Mesenchymal stem cell (in vitro differentiated cells and primary cell): ENCODE measurements around the gene CRTC3.
A peak's percentile ranks its signal among the peaks of the same experiment; 100 is the strongest.

Source experiments
- DNase-seq: peaks from one replicate; pipeline ENCODE4 v3.0.0-alpha.2; 2013
- H2AFZ ChIP-seq: one replicate; pipeline ENCODE4 v1.6.1; 2013; ENCODE audit warnings: low read depth, mild to moderate bottlenecking, control low read depth, inconsistent platforms, low read length, moderate library complexity
- H2AK5ac ChIP-seq: 2 replicates; pipeline ENCODE4 v1.6.1; 2013; ENCODE audit warnings: low read length, moderate library complexity, mild to moderate bottlenecking, inconsistent platforms; ENCODE audit not compliant: severe bottlenecking
- H2BK120ac ChIP-seq: one replicate; pipeline ENCODE4 v1.6.1; 2013; ENCODE audit warnings: low read depth, mild to moderate bottlenecking, inconsistent platforms, low read length, moderate library complexity
- H2BK12ac ChIP-seq, 2 experiments: one replicate each; pipeline ENCODE4 v1.6.1; 2013; ENCODE audit warnings: inconsistent platforms in 2 of 2, low read length in 2 of 2, mild to moderate bottlenecking in 2 of 2, moderate library complexity in 2 of 2, control low read depth in 1 of 2
- H2BK15ac ChIP-seq: one replicate; pipeline ENCODE4 v1.6.1; 2013; ENCODE audit warnings: mild to moderate bottlenecking, low read depth, inconsistent platforms; ENCODE audit not compliant: poor library complexity, severe bottlenecking
- H2BK5ac ChIP-seq: 2 replicates; pipeline ENCODE4 v1.6.1; 2013; ENCODE audit warnings: low read depth, mild to moderate bottlenecking, low read length, control low read depth, inconsistent platforms; ENCODE audit not compliant: poor library complexity, severe bottlenecking
- H3K14ac ChIP-seq, 2 experiments: one replicate each; pipeline ENCODE4 v1.6.1; 2013; ENCODE audit warnings: inconsistent platforms in 2 of 2, low read length in 2 of 2, control low read depth in 1 of 2, mild to moderate bottlenecking in 1 of 2, moderate library complexity in 1 of 2
- H3K18ac ChIP-seq, 2 experiments: one replicate each; pipeline ENCODE4 v1.6.1; 2013; ENCODE audit warnings: inconsistent platforms in 2 of 2, low read length in 2 of 2, control low read depth in 1 of 2, low read depth in 1 of 2, mild to moderate bottlenecking in 1 of 2
- H3K23ac ChIP-seq, 2 experiments: one replicate each; pipeline ENCODE4 v1.6.1; 2013; ENCODE audit warnings: inconsistent platforms in 2 of 2, low read length in 2 of 2, mild to moderate bottlenecking in 2 of 2, moderate library complexity in 2 of 2, control low read depth in 1 of 2
- H3K27ac ChIP-seq: 2 replicates; pipeline ENCODE4 v1.5.1; 2013; ENCODE audit warnings: mild to moderate bottlenecking, moderate library complexity, low read length, control low read depth, inconsistent platforms; ENCODE audit not compliant: poor library complexity, severe bottlenecking
- H3K27me3 ChIP-seq, 2 experiments: 2 replicates each; pipeline versions ENCODE4 v1.6.1 to v1.7.0; 2013; ENCODE audit warnings: low read length in 2 of 2, mild to moderate bottlenecking in 2 of 2, moderate library complexity in 2 of 2, control low read depth in 1 of 2, inconsistent platforms in 1 of 2; ENCODE audit not compliant: control insufficient read depth in 1 of 2, insufficient read depth in 1 of 2
- H3K36me3 ChIP-seq, 2 experiments: 2 replicates each; pipeline versions ENCODE4 v1.6.1 to v1.7.0; 2013; ENCODE audit warnings: low read length in 2 of 2, control low read depth in 1 of 2, inconsistent platforms in 1 of 2, low read depth in 1 of 2, mild to moderate bottlenecking in 1 of 2; ENCODE audit not compliant: insufficient read depth in 2 of 2, control insufficient read depth in 1 of 2
- H3K4ac ChIP-seq, 2 experiments: one replicate each; pipeline ENCODE4 v1.6.1; 2013; ENCODE audit warnings: inconsistent platforms in 2 of 2, low read length in 2 of 2, mild to moderate bottlenecking in 2 of 2, moderate library complexity in 2 of 2, control low read depth in 1 of 2, low read depth in 1 of 2
- H3K4me1 ChIP-seq: 2 replicates; pipeline ENCODE4 v1.6.1; 2013; ENCODE audit warnings: low read depth, low read length, control low read depth; ENCODE audit not compliant: control insufficient read depth, insufficient read depth
- H3K4me2 ChIP-seq: 2 replicates; pipeline ENCODE4 v1.6.1; 2013; ENCODE audit warnings: low read length, mild to moderate bottlenecking, inconsistent platforms; ENCODE audit not compliant: poor library complexity, severe bottlenecking
- H3K4me3 ChIP-seq, 2 experiments: 2 replicates each; pipeline versions ENCODE4 v1.5.1 to v1.7.0; 2013; ENCODE audit warnings: low read length in 2 of 2, mild to moderate bottlenecking in 2 of 2, control low read depth in 1 of 2, low read depth in 1 of 2; ENCODE audit not compliant: insufficient read depth in 1 of 2
- H3K79me1 ChIP-seq: replicated peaks from 2 replicates; pipeline ENCODE4 v1.6.1; 2013; ENCODE audit warnings: mild to moderate bottlenecking, control low read depth, low read length, inconsistent platforms; ENCODE audit not compliant: poor library complexity, severe bottlenecking
- H3K9ac ChIP-seq: 2 replicates; pipeline ENCODE4 v1.7.0; 2013; ENCODE audit warnings: mild to moderate bottlenecking, low read length, moderate library complexity
- H3K9me3 ChIP-seq: 2 replicates; pipeline ENCODE4 v1.7.0; 2013; ENCODE audit warnings: mild to moderate bottlenecking, low read length; ENCODE audit not compliant: control insufficient read depth
- H4K8ac ChIP-seq: one replicate; pipeline ENCODE4 v1.6.1; 2013; ENCODE audit warnings: inconsistent platforms, mild to moderate bottlenecking, low read length, moderate library complexity
- H4K91ac ChIP-seq: one replicate; pipeline ENCODE4 v1.6.1; 2013; ENCODE audit warnings: mild to moderate bottlenecking, low read length, inconsistent platforms
- WGBS: methylation state at CpG from one replicate; pipeline ENCODE4 v1.1.7; 2013; ENCODE audit warnings: mixed read lengths; 5-methylcytosine and 5-hydroxymethylcytosine counted together

The CRTC3 gene

DNA sequence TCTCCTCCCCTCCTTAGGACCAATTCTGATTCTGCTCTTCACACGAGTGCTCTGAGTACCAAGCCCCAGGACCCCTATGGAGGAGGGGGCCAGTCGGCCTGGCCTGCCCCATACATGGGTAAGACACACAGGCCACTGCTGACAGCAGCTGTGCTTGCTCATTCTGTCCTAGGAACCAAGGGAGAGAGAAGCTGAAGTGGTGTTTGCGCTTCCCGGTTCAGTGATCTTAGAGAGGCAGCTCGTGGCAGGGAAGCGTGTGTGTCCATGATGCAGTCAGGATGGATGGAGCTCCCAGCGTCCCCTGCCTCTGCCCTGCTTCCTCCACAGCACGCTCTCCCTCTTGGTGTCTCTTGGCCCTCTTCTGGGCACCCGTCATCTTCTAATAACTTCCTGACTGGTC, 77.6 kb downstream of the CRTC3 start:
- no peak overlapping the region for H3K18ac ChIP-seq
- H3K79me1 ChIP-seq: peaks cover 3% of the 10 kb centered on the region
- H2BK12ac ChIP-seq: no peak overlapping the region
- no peaks in the 10 kb centered on the region for H3K4me1 ChIP-seq
- no peak overlapping the region for H3K14ac ChIP-seq
- H2BK5ac ChIP-seq: no peak overlapping the region
- no peak for DNase-seq
- no peak overlapping the region for H4K91ac ChIP-seq
- H3K23ac ChIP-seq: peak overlapping the region in 1 of 2 experiments; percentile 35
- 89% methylated on average over 9 of the region's 9 CpGs for WGBS
- H4K8ac ChIP-seq: no peak overlapping the region
- no peak overlapping the region for H3K9ac ChIP-seq
- H3K4me2 ChIP-seq: no peak overlapping the region
- H3K27me3 ChIP-seq: no peaks in the 10 kb centered on the region
- H2AFZ ChIP-seq: no peak overlapping the region
- H3K4ac ChIP-seq: no peak overlapping the region
- no peak overlapping the region for H2BK120ac ChIP-seq
- no peak overlapping the region for H2BK15ac ChIP-seq
- no peak overlapping the region for H3K4me3 ChIP-seq
- peaks cover 31 to 58% of the 10 kb centered on the region in 2 experiments for H3K36me3 ChIP-seq
- H2AK5ac ChIP-seq: no peak overlapping the region
- no peak overlapping the region for H3K27ac ChIP-seq
- H3K9me3 ChIP-seq: no peaks in the 10 kb centered on the region

DNA sequence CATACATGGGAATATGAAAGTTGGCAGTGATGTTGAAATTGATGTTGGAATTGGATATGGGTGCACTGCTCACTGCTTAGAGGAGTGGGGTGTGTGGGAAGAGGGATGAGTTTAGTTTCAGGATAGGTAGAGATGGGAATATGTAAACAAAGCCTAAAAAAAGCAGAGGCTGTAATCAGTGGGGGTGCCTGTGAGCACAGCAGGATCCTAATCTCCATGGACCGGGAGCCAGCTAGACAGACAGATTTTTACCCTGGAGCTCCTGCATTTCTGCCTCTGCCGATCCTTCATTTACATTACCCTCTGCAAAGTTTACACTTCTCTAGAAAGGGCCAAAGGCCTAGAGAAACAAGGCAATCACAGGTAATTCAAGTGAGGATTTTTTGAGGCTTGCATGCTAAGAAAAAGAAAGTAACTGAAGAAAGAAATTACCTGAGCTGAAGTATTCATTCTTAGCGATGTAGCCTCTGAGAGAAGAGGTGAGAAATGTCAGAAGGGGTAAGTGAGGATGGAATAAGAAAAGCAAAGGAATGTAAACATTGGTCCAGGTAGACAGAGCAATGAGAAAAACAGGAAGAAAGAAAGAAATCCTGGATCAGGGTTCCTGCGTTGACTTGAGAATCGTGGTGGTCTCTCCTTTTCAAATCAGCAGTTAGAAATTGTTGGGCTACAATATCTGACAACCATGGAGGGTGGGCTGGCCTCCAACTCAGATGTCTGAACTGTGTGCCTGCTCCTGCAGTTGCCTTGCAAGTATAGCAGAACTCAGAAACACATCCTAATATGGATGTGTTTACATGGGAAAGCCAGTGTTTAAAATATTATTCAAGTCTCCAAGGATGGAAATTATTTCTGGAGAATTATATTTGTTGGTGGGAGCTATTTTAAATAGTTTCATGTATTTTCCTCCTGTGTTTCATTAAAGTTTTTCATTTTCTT, 79.8 kb downstream of the CRTC3 start:
- DNase-seq: no peak
- H3K36me3 ChIP-seq: peaks cover 32 to 54% of the 10 kb centered on the region in 2 experiments
- H3K14ac ChIP-seq: no peak overlapping the region
- H2BK5ac ChIP-seq: no peak overlapping the region
- no peak overlapping the region for H3K23ac ChIP-seq
- no peak overlapping the region for H4K91ac ChIP-seq
- no peak overlapping the region for H3K27ac ChIP-seq
- H3K9me3 ChIP-seq: no peaks in the 10 kb centered on the region
- no peaks in the 10 kb centered on the region for H3K27me3 ChIP-seq
- no peaks in the 10 kb centered on the region for H3K4me1 ChIP-seq
- no peak overlapping the region for H2BK120ac ChIP-seq
- H2BK12ac ChIP-seq: no peak overlapping the region
- H3K4me3 ChIP-seq: no peak overlapping the region
- no peak overlapping the region for H4K8ac ChIP-seq
- H2AK5ac ChIP-seq: no peak overlapping the region
- peaks cover 3% of the 10 kb centered on the region for H3K79me1 ChIP-seq
- no peak overlapping the region for H3K4me2 ChIP-seq
- H3K9ac ChIP-seq: peak overlapping the region; percentile 56
- no peak overlapping the region for H3K18ac ChIP-seq
- H2AFZ ChIP-seq: no peak overlapping the region
- 47% methylated on average over 4 of the region's 5 CpGs for whole genome bisulfite sequencing
- H3K4ac ChIP-seq: no peak overlapping the region
- no peak overlapping the region for H2BK15ac ChIP-seq

DNA sequence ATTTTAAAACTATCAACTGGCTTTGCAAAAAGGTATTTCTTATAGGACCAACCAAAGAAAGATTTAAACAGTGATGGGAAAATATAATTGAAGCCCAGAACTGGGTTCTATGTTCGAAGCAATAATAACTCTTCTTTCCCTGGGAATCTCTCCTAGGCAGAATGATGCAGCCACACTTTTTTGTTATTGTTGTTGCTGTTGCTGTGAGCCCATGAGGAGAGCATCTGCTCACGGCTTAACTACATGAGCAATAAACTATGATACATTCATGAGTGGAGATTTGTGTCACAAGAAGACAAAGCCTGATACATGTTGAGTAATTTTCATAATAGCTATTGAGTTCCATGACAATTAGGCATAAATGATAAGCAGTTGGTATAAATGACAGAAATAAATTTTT, 80.5 kb downstream of the CRTC3 start:
- Histone ChIP-seq H3K9ac (peak overlapping the region; percentile 56), H3K23ac (no peak overlapping the region), H3K36me3 (peaks cover 29 to 51% of the 10 kb centered on the region in 2 experiments), H3K27me3 (no peaks in the 10 kb centered on the region), H3K18ac (no peak overlapping the region), H2BK15ac (no peak overlapping the region), H3K27ac (no peak overlapping the region), H3K14ac (no peak overlapping the region), H2AK5ac (no peak overlapping the region), H2BK120ac (no peak overlapping the region), H2AFZ (no peak overlapping the region), H2BK5ac (no peak overlapping the region), H3K4me2 (no peak overlapping the region), H3K9me3 (no peaks in the 10 kb centered on the region), H4K8ac (no peak overlapping the region), H2BK12ac (no peak overlapping the region), H4K91ac (no peak overlapping the region), H3K4ac (no peak overlapping the region), H3K4me3 (no peak overlapping the region), H3K79me1 (peaks cover 3% of the 10 kb centered on the region), H3K4me1 (no peaks in the 10 kb centered on the region)
- peak; percentile 48 for DNase-seq
- 90% methylated on average over 1 of the region's 2 CpGs for WGBS

DNA sequence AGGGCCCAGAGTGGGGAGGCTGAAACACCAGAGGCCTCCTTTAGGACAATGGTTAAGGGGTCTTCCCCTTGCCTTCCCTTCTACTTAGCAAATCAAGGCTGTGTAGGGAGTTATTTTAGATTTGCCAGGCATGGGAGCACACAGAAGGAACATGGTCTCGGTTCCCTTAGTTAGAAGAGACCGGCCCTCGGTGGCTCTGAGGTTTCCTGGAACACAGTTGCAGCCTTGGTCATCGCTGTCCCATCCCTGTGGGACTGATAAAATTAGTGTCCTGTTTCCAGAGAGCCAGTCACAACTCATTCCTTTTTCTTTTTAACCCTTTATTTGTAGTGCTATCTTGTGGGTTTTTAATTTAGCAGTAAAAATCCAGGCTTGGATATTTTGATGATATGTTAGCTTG, 81.4 kb downstream of the CRTC3 start:
- Histone ChIP-seq H2BK5ac (no peak overlapping the region), H3K9me3 (no peaks in the 10 kb centered on the region), H4K91ac (no peak overlapping the region), H3K79me1 (peaks cover 3% of the 10 kb centered on the region), H3K36me3 (peaks cover 27 to 54% of the 10 kb centered on the region in 2 experiments), H2BK12ac (no peak overlapping the region), H3K4ac (no peak overlapping the region), H3K4me2 (no peak overlapping the region), H3K4me3 (no peak overlapping the region), H3K14ac (no peak overlapping the region), H2BK120ac (no peak overlapping the region), H3K9ac (no peak overlapping the region), H4K8ac (no peak overlapping the region), H3K4me1 (no peaks in the 10 kb centered on the region), H2BK15ac (no peak overlapping the region), H2AFZ (no peak overlapping the region), H3K27me3 (no peaks in the 10 kb centered on the region), H3K27ac (no peak overlapping the region), H3K23ac (no peak overlapping the region), H2AK5ac (no peak overlapping the region), H3K18ac (no peak overlapping the region)
- DNase-seq: no peak
- WGBS: 85% methylated on average over 3 of the region's 4 CpGs
